CD4-positive, alpha-beta T cell treated with Interleukin-12 subunit alpha and Interleukin-12 subunit beta, for 1 hour (primary cell): ENCODE data around the gene ZDHHC3.
"Not testable (repeated sequence)": the region's sequence is repeated elsewhere in the genome, so short reads cannot be mapped to it uniquely, and the experiment has no call there.

Experiments used
- DNase-seq: peaks from one replicate; pipeline ENCODE4 v3.0.0-alpha.2; 2020

ZDHHC3 gene

DNA sequence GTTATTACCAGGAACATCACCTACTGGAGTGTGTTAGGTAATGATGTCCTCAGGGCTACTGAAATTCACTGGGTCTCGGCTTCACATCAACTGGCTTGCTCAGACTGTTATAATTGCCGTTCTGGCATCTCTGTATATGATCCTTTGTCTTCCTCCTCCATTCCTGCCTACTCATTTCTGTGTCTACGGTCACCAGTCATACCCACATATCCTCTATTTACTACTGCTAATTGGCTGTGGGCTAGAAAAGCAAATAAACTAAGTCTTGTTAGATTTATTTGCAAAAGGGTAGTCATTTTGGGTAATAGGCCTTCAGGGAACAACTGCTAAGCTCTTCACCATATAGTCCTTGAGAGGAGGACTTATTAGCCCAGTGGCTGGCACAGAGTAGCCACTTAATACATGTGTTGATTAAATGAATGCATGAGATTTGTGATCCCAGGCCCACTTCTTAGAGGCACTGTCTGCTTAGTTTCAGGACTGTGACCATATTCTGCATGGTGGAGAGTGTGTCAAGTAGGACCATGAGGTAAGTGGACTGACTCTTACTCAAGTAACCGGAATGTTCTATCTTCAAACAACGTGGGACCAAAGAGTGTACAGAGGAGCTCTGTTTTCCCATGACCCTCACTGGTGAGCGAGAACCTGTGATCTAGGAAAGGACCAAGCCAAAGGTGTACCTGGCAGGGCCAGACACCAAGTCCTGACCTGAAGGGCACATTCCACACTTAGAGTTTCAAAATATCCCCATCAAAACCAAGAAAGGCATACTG is 13.2 kb downstream of the ZDHHC3 start:
- no peak for DNase-seq

DNA sequence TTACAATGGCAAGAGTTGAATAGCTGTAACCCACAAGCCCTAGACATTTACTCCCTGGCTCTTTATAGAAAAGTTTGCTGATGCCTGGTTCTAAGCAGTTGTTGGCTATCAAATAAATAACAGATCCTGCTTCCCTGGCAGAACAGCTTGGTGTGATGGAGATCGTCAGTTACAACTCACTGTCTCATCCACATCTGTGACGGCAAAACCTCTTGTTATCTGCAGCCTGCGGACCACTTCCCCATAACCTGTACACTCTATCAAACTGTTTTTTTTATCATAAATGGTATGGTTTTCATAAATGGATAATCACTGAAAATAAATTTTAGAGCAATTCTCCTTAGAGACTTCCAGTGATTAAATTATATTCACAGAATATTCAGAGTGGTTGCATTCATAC is 14.1 kb downstream of the ZDHHC3 start:
- no peak for DNase-seq

DNA sequence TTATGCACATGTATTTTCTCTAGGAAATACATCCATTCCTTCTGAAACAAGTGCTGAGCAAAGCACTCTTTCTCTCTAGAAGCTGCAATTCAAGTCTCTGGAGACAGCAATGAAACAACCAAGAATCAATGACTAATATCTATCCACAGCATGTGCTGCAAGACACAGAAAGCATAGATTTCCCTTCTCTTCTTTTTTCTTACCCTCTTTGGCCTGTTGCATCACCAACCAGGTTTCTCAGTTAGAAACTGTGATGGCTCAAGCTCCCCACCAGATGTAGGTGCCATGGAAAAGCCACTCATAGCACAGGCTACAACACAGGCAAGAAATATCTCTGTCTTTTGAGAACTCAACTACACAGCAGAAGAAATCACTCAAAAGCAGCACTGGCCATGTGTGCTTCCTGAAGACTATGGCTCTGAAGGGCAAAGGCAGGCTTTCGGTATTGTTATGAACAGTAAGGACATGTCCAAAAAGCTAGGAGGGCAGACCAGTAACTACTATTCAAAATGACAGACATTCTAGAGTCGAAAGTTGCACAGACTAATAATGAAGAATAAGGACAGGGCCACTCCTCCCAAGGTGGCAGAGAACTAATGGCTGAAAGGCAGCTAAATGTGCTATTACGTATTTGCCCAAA is 15.5 kb downstream of the ZDHHC3 start:
- DNase-seq: no peak

DNA sequence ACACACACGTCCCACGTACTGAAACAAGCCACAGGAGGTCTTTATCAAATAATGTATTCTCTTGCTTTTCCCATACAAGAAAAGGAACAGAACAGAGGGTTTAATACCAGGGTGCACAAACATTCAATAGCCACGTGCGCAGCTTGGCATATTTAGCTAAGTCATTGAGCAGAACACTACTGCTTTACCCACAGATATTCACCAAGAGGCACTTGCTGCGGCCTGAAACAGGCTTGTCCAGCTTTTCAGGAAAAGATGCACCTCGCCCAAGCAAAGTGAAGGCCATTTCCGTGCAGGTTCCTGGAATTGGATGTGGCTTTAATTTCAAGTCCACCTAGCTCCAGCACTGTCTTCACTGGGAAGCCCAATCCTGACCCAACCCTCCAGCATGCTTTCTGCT is 17.6 kb downstream of the ZDHHC3 start:
- no peak for DNase-seq

DNA sequence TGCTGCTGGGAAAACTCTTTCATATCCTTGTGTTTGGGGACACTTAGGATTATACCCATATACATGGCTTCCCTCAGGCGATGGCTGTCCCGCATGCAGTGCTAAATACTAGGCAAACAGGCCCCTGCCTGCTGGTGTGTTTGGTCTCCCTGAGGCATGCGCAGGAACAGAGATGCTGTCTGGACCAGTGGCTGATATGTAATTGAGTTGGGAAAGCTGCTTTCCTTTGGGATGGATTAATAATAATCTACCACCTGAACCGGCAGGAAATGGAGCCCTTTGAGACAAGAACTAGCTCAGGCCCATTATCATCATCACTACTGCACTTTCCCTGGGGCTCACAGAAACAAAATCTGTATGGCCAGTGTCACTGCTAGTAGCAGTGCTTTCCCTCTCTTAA is 18.0 kb downstream of the ZDHHC3 start:
- no peak for DNase-seq

DNA sequence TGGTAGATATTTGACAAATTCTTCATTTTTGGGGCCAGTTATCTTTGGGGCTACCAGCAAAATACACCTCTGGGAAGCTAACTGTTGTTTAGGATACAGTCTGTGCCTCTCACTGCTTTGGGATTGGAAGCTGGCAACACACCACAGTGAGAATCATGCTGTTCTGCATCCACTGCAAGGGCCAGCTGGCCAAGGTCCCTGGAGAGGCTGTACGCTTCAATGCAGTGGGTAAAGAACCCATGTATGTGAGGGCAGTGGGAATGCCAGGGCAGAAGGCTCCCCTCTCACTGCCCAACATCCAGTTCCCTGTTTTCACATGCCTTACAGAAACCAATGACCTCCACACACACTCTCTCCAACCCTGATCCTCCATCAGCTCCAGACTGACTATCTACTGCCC is 20.1 kb downstream of the ZDHHC3 start:
- no peak for DNase-seq

DNA sequence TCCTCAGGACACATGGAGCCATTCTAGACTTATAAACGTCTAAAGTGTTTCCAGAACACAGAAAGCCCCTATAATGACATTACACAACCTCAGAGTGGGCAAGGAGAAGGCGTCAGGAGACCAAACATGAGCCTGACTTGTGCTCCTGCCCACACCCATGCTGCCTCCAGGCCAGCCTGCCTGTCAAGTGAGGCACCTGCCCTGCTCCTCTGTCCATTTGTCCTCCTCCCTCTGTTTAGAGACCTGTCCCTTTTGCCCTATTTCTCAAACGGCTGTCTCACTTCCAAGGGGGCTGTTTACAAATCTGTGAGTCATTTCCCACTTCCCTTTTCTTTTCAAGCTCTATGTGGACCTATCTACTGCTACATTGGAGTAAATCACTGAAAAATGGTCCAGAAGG is 21.0 kb downstream of the ZDHHC3 start:
- no peak for DNase-seq

DNA sequence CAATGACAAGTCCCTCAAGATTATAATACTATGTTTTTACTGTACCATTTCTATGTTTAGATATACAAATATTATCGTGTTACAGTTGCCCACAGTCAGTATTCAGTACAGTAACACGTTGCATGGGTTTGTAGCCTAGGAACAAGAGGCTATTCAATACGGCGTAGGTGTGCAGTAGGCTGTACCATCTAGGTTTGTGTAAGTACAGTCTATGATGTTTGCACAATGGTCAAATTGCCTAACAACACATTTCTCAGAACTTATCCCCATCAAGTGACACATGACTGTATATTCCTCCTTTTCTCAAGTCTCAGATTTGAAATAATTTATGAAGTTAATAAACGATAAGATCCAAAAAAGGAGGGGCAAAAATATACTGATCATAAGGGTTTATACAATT is 21.7 kb downstream of the ZDHHC3 start:
- DNase-seq: no peak

DNA sequence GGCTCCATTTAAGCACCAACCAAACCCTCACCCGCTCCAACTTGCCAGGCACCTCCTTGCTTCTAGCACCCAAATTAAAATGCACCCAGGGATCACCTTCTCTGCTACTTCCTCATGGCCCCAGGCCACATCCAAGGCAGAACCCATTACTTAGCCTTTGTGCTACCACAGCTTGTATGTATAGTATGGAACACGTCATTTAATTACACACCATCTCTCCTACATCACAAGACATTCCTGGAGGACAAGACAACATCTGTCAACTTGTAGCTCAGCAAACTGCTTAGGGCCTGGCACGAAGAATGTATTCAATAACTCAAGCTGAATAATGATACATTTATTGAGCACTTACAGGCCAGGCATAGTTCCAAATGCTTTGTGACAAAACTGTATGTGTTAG is 23.3 kb downstream of the ZDHHC3 start:
- no peak for DNase-seq

DNA sequence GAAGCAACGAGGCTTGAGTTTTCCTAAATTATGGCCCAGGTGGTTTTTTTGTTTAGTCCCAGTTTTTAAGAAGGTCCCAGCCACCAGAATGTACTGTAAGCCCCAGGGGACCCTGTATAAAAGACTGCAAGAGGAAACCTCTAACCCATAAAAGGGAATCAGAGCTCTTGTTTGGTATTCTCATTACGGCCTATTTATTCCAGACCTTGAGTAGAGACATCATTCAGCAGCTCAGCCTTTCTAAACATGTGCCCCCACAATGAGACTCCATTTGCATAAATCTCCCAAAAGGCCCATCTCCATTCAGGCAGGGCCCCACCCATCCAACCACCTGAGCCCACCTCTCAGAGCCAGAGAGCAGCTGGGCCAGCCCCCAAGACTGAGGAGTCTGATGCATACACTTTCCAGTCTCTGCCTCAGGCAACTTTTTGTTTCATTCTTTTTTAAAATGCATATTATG is 25.7 kb downstream of the ZDHHC3 start:
- DNase-seq: no peak

DNA sequence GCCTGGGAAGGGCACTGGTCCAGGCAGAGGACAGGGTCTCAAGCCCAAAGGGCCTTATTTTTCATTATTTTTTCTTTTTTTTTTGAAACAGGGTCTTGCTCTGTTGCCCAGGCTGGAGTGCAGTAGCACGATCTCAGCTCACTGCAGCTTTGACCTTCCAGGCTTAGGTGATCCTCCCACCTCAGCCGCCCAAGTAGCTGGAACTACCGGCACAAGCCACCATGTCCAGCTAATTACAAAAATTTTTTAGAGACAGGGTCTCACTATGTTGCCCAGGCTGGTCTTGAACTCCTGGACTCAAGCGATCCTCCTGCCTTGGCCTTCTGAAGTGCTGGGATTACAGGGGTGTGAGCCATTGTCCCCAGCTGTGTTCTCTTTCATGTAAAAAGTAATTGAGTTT is 26.2 kb downstream of the ZDHHC3 start:
- not testable (repeated sequence) for DNase-seq

DNA sequence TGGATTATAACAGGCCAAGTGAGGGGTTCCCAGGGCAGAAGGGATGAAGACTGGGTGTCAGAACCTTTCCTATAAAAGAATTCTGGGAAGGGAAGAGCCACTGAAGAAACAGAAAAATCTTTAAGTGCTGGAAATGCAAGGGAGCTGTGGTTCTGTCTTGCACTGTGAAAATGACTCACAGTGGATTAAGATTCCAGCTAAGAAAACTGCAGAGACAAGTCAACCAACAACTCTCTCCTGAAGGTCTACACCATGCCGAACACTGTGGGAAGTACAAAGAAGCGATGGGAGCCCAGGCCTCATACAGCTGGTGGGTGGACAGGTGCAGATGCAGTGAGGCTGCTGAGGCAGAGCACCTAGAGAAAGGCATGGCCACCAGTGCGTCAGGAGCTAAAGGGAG is 27.7 kb downstream of the ZDHHC3 start:
- no peak for DNase-seq

DNA sequence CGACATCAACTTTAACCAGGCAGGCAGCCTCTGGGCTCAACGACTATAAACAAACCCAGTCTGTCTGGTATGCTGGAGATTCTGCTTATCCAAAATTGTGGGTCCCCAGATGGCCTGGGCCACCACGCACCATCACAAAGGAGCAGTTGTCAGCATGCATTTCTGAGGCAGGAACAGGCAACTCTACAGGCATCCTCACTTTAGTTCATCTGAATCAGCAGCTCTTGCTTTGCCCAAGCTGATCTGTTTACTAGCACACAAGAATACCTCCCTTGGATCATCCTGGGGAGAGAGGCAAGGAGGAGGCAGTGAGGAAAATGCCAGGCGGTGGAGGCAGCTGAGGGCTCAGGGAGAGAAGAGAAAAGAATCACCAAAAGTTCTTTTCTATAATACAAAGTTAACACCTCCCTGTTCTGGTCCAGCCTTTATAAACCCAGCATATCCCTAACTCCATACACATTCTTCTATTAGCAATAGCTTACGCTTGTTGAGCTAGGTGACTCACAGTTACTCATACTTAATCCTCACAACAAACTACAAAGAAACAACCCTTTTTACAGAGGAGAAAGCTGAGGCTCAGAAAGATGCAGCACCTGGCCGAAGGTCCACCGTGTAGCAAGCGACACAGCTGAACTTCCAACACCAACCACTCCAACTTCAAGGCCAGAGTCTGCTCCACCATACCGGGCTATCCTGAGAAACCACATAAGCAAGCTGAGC is 33.6 kb downstream of the ZDHHC3 start:
- no peak for DNase-seq

DNA sequence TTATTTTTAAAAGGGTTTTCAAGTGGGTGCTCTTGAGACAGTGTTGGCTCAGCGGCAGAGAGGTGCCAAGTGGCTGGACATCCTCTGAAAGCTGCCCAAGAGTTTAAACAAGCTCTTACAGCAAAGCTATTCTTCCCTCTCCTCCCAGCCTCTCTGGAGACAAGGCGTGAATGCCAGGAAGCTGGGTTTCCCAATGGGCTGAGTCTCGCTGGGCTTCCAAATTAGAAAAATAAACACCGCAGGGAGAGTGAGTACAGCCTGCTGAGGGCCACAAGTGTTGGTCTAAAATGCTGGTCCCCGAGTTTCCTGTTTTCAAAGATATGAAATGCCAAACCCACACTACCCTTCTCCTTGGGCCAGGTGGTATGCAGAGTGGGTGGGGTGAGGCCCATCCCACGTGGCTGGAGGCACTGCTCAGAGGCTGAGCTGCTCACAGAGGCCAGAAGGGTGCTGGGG is 36.4 kb downstream of the ZDHHC3 start:
- DNase-seq: no peak

DNA sequence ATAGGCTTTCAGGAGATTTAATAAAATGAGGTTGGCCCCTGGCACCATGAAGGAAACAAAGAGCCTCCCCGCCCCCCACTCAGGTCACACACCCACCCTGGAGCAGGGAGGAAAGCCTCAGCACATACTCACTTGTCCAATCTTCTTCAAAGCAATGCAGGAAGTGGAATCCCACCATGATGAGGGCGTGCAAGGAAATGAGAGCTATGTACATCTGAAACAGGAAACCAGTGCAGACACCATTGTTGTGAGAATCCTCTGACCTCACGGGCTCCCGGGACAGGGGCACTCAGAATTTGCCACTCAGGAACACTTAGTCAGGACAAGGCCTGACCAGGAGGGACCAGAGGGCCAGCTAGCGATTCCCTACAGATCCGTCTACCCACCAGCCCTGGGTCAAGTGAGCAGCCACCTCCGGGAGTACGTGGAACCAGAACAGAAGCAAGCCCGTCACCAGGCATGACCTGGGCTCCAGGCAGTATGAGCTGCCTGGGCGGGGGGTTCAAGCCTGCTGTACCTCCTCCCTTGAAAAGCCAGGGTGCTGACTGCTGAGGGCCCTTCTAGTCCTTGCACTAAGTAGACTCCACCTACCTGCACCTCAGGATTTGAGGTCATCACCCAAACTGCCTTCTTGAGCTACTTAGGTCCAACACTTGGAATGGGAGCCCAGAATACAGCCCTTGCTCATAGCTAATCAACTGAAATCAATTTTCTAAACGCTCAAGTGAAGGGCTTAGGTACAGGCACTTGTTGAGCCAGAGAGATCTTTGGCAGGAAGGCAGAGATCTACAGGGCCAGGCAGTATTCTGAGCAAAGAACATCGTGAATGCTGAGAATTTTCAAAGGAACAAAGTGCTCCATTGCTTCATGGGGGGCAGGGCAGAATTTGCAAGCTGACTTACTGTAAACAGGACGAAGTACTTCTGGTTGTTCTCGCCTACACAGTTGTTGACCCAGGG is 42.7 kb downstream of the ZDHHC3 start:
- no peak for DNase-seq

DNA sequence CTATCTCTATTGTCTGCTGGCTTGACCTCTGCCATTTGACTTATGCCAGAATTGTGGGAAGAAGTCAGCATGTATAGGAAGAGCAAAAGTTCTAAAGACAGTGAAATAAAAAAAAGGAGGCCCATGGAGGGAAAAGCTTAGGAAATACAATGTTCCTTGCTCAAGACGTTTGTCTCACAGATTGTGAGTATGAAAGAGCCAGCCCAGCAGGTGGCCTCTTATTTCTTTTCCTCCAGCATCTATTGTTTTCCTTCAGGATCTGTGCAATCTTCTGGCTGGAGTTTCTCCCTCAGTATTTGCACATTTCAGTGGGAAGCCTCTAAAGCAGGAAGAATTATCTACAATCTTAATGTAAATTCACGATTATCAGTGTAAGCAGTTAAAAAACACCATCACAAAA is 43.7 kb downstream of the ZDHHC3 start:
- no peak for DNase-seq

DNA sequence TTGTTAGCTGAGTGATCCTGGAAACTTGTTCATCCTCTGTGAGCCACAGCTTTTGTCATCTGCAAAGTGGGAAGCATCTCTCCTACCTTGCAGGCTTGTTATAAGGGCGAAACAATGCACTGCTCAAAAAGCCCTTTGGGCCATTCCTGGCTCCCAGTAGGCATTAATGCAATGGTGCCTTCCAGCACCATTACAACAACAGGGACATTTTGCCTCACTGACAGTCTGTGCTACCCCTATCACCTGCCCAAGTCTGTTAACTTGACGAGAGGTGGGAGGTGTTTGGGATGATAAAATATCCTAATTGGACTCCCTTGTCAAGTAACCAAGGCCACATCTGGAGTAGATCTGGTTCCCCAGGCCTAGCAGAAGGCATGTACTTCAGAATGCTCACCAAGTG is 44.2 kb downstream of the ZDHHC3 start:
- DNase-seq: no peak

DNA sequence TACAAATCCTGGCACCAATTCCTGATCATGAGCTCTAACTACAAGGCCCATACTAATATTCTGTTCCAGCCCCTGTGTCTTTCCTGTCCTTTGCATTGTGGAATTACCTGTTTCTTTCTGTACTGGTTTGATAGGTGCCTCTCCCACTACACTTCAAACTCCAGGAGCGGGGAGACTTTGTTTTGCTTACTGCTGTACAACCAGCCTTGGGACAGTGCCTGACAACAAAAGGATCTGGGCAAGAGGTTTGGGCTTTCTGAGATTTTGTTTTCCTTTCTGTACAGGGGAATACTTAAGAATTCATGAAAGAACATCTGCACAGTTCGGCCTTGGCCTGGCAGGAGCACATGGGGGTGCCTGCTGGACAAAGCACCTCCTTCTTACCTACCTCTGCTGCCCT is 45.1 kb downstream of the ZDHHC3 start:
- DNase-seq: no peak

DNA sequence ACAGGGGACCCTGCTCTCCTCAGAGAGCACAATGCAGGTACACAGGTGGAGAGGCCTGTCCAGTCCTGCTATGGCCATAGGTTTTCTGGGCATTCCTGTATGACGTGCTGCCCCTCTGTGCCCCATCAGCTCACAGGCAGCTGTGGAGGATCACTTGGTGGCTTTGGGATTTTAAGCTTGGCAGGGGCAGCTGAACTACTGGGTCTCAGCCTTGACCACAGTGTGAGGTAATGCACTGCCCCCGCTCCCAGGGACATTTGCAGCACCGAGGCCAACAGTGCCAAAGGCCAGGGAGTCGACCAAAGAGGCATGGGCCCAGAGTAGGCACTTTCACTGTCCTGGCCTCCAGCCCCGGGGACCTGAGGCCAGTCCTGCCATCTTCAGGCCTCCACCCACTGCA is 46.2 kb downstream of the ZDHHC3 start:
- no peak for DNase-seq

DNA sequence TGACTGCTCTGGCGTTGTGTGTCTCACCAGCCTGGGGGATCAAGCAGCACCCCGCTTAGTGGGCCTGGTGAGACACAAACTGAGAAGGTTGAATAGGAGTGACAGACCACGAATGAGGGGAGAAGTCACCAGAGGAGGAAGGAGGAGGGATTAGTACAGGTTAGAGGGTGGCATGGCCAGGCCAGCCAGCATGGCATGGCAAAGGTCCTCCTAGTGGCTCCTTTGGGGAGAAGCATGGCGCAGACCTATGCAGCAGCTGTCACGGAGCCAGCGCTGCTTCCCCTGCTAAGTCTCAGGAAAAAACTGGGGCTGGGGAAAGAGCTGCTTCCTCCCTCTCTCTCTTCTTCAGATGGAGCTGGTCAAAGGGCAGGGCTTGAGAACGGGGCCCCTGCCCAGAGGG is 48.6 kb downstream of the ZDHHC3 start:
- no peak for DNase-seq

DNA sequence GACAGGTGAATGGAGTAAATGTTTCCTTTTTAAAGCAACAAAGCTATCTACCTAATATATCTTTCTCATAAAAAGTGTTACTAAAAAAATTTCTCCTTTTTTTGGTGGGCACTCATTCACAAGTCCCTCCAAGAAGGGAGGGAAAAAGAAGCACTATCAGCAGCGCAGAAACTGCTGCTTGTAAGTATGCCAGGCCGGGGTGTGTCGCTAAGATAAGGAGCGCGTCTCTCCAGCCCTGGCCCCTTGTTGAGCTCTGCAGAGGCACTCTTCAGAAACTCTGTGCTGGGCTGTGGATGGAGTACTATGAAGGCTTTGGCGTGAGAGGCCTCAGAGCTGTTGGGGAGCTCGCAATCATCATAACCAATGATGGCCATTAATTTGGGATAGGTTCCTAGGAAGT is 49.1 kb downstream of the ZDHHC3 start:
- no peak for DNase-seq

DNA sequence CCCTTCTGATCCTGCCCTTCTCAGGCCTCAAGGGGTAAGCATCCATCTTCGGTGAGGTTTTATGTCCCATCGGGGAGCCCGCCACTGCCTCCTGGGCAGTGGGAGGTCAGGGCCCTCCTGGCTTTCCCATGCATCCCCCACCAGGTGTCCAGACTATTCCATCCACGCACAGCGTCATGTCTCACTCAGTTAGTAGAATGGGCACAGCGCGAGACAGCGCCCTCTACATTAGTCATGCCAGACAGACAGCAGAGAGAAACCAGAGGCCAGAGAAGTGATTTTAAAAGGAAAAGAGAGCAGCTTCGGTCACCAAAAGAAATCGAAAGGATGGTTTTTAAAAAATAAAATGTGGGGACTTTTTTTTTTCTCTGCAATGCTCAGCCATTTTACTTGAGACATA is 49.8 kb downstream of the ZDHHC3 start:
- no peak for DNase-seq
